Stimulated activated CD8-positive, alpha-beta memory T cell treated with anti-CD3 and anti-CD28 coated beads, Interleukin-2, amount 100 ng/mL, for 1 hour (primary cell): ENCODE measurements around the gene NDUFS2.

Experiments
- DNase-seq, 2 donors: peaks; one replicate each; pipeline ENCODE4 v3.0.0-alpha.2; 2020; ENCODE audit warnings: low read depth in 2 of 2

NDUFS2 gene

DNA sequence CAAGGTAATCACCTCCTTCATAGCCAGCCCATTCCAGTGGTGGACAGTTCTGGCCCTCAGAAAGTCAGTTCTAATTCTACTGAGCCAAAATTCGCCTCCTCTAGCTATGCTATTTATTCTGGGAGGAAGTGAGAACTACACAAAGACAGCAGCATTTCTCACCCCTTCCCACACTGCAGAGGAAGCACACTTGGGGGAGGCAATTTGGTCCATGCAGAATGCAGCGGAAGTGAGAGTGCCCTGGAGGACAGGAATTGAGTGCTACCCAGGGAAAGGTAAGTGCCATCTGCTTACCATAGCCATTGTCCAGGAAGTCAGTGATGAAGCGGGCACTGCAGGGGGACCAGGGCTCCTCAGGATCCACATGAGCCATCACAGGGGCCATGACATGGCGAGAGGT, 7.0 kb upstream of the NDUFS2 start:
- no peak for DNase-seq

DNA sequence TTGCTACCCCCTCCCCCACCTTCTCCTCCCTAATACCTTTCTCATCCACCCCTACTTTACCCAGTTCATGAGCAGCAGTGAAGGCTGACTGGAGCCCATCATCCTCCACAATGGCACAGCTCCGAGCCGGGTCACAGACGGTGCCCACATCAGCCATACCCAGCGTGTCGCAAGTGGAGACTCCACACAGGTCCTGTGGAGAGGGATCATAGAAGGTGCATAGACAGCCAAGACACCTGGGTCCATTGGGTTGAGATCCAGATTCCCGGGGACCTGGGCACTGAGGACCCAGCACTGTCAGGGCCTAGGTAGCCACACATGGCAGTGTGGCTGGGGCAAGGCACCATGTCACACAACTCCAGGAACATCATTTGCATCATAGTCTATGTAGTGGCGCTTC, 6.1 kb upstream of the NDUFS2 start:
- no peak for DNase-seq

DNA sequence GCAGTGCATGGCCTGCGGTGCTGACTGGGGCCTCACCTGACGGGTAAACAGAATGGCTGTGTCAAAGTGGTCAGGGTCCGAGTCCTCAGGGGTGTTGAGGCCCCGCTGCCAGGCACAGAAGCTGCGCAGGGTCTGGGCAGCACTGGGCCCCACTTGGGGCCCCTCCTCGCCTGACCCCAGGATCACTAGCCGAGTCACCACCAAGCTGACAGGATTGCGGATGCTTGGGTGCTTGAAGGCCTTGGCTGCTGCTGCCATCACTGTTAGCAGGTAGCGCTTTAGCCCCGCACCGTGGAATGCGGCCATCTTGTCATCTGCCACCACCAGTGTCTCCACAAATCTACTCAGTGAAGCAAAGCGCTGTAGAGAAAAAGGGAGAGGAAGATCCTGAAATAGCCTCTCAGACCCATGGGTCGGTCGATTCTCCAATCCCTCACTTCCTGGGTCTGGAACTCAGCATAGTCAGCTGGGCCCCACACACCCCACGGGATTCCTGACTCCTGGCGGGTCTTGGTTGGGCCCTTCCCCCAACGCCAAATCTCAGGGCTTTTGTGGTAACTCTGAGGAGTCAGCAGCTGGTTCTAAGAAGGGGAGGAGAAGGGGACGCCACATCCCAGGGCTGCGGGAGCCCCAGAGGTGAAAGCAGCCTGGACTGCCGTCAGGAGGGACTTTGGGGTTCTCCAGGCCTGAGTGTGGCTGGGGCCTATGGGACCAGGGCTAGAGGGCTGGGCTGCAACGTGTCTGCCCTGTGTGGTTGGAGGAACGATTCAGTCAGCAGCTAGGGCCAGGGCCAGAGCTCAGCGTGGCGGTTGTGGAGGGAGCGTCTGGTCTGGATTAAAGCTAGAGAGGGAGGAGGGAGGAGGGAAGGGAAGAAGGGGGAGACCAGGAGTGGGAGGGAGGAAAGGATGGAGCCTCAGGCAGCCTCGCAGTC, 5.4 kb upstream of the NDUFS2 start:
- no peak for DNase-seq

DNA sequence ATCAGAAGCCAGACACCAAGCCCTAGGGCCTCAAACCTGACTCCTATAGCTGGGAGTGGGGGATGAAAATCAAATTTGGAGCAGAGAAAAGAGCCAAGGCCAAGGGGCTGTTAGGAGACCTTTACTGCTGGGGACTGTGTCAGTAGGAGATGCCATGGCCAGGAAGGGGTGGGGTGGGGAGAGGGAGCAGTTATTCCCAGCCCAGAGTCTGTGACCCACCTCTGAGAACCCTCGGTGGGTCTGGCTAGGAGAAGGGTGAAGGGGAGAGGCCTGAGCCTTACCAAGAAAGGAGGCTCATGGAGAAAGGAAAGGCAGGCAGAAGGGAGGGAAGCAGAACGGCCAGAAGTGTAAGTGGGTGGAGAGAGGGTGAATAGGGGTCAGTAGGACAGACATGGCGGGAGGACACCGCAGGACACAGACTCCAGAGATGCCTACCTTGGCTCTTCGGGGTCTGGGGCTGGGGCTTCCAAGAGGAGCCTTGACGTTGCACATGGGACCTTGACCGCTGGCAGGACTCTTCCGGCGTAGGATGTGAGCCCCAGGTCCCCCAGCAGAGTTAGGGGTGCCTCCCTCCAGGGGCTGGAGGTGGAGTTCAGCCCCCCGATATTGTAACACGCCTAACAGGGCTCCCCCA, 4.5 kb upstream of the NDUFS2 start:
- no peak for DNase-seq

GRCh38 chr1:161198194-161198896, 3.8 kb upstream of the NDUFS2 start:
- DNase-seq, result no peak

- no peak for DNase-seq
Observed at GRCh38 chr1:161198897-161199431, 3.2 kb upstream of the NDUFS2 start, which contains the start of gene ADAMTS4. Gene ADAMTS4 (minus strand): TSS chr1:161199054. CDS start chr1:161198627, 427 bp downstream.

DNA sequence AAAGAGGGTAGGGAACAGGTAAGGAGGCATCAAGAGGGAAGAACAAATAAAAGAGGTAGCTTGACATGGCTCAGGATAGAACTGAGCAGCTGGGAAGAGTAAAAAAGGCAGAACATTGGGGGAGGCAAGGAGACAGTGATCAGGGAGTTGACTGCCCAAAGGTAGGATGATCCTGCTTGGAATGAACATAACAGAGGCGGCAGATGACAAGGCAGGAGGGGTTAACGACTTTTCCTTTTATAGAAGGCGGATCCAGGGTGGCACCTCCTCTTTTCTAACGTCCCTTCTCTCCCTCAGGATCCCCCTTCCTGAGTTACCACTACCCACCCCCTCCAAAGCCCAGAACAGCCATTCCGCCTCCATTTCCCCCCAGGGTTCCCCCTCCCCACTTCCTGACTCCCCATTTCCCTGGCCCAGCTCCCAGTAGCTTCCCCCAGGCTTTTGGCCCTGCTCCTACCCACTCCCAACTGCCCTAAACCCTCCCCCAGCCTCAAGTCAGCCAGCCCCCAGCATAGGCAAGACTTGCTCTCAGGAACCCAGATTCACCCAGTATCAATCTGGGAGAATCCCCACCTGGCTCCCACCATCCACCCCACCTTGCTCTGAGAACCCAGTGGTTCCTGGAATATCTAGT, 2.5 kb upstream of the NDUFS2 start:
- no peak for DNase-seq

GRCh38 chr1:161200421-161200991, 1.7 kb upstream of the NDUFS2 start:
- DNase-seq, result no peak

DNA sequence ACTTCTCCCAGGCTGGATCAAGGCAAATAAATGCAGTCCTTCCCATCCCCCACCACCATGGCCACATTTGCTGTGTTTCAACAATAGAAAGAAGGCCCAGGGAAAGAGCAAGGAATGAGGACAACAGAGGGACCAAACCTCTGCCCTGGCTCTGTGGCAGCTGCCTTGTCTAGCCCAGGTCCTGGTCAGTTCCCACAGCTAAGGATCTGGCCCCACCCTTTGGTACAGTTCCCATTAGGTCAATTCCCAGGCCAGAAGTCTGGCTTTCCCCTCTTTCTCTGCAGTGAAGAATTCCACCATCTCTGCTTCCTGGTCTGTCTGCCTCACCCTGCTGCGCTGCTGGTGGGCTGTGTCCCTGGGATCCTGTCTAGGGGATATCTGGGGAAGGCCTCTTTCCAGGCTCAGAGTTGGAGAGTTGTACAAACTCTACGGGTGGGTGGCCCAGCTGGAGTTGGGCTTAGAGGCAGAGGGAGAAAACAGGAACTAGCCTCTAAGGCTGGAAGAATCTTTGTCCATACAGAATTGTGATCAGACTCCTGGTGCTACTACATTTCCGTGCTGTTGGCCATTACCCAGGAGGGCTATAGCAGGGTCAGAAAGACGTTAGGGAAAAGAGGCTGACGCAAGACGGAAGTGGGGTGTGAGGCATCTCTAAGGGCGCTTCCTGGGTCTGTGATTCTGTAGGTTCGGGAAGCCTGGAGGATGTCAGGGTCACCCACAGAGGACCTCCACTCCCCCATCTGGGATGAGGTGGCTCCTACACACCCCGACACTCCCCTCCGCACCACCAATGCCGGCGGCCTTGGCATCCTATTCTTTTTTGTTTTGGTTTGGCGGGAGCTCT, 953 bp upstream of the NDUFS2 start:
- no peak for DNase-seq

DNA sequence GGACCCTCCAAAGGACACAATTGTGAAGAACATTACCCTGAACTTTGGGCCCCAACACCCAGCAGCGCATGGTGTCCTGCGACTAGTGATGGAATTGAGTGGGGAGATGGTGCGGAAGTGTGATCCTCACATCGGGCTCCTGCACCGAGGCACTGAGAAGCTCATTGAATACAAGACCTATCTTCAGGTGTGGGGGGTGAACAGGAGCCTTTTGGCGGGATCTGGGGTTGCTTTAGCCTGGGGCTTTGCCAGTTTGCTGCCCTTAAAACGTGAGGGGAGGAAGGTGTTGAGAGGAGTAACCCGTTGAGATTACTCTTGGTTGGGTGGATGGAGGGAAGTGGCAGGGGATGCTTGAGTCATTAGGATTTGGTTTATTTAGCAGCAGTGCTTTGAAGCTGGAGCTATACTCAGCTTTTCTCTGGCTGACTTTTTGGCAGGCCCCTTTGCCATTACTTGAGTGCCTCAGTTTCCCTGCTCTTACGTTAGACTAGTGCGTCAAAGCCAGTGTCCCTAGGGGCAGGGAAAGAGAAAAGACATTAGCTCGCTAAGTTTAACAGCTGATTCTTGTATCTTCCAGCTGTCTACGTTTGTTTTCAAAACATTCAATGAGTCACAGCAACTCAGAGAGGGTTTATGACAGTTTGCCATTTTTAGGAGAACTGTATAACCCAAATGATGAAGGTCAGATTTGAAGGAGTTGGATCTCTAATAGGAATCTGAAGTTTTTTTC, 4.4 kb downstream of the NDUFS2 start:
- DNase-seq, result no peak

DNA sequence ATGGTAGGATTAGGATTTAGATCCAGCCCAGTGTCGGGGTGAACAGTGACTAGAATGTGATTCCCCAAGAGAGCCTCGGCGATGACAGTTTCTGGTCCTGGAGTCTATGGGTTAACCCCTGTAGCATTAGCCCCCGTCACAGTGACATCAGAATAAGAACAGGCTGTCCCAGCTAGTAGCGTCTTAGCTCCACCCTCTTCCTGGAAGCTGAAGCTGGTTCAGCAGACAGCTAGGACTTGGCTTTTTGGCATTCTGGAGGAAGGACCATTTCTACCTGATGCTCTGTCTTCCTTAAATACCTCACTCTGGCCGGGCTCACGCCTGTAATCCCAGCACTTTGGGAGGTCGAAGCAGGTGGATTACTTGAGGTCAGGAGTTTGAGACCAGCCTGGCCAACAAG, 5.0 kb downstream of the NDUFS2 start:
- DNase-seq, result no peak

- DNase-seq, result peak; percentile 37 to 56
Observed at GRCh38 chr1:161209790-161210409, 7.7 kb downstream of the NDUFS2 start.

GRCh38 chr1:161214369-161214768, 12.2 kb downstream of the NDUFS2 start:
- no peak for DNase-seq

- DNase-seq, result no peak
Observed at GRCh38 chr1:161215076-161215475, 12.9 kb downstream of the NDUFS2 start, which contains the start of gene FCER1G. Gene FCER1G (plus strand): TSS chr1:161215295. CDS start chr1:161215322, 27 bp downstream.

- DNase-seq, result no peak
Observed at GRCh38 chr1:161216945-161217712, 15.0 kb downstream of the NDUFS2 start.

DNA sequence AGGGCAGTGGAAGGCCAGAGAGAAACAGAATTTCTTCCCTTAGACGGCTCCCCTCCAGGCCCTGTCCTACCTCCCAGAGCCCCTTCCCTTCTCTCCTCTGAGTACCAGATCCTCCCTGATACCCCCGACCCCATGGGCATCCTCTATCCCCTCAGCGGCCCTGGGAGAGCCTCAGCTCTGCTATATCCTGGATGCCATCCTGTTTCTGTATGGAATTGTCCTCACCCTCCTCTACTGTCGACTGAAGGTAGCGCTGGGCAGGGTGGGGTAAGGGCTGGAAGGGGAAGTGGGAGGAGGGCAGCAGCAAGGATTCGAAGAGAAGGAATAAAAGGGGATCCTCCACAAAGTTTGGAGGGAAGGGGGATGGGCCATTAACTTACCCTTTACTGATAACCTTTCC, 15.7 kb downstream of the NDUFS2 start:
- DNase-seq, result no peak

GRCh38 chr1:161218301-161219077, 16.3 kb downstream of the NDUFS2 start:
- no peak for DNase-seq
